A673 (cell line): Measurements from ENCODE around the gene CIITA. TPM values are rescaled to one million over a fixed set of nuclear protein-coding genes. Genes with fewer than 3 reads are reported as not detected.
"Not testable (repeated sequence)": the region's sequence is repeated elsewhere in the genome, so short reads cannot be mapped to it uniquely, and the experiment has no call there.

Source experiments
- Bru-seq: library from RNA; stranded (reverse); fragments of 400-500 nt; gene quantifications from one replicate; lab custom pipeline; 2021; lab: Mats Ljungman, UMichigan
- BruChase-seq, 2 experiments: library from RNA; stranded (reverse); fragments of 400-500 nt; gene quantifications; one replicate each; lab custom pipeline; 2021; lab: Mats Ljungman, UMichigan
- BruUV-seq: library from RNA; stranded (reverse); fragments of 400-500 nt; replicated peaks from 2 replicates; lab custom pipeline; 2021; lab: Mats Ljungman, UMichigan
- CTCF ChIA-PET: fragments of 300-600 bp; sonication (Branson Sonifier 250); formaldehyde crosslinking; loops from one replicate; lab custom pipeline; 2022; ENCODE audit warnings: antibody characterized with exemption; lab: Charles Lee
- POLR2A ChIA-PET: fragments of 300-600 bp; sonication (Branson Sonifier 250); formaldehyde crosslinking; loops from one replicate; lab custom pipeline; 2022; ENCODE audit warnings: antibody characterized with exemption; ENCODE audit not compliant: low non-redundant PET; lab: Charles Lee
- DNase-seq: peaks from one replicate; pipeline ENCODE4 v3.0.0-alpha.2; 2015; ENCODE audit warnings: low spot score
- H3K27ac ChIP-seq: fragments of 200-600 bp; sonication (generic); 2 replicates; pipeline ENCODE4 v1.5.1; 2016; ENCODE audit warnings: mixed run types, low read depth, mild to moderate bottlenecking, mixed read lengths, antibody characterized with exemption, low read length; ENCODE audit not compliant: poor library complexity, severe bottlenecking
- H3K27me3 ChIP-seq: fragments of 200-600 bp; sonication (generic); replicated peaks from 2 replicates; pipeline ENCODE4 v1.6.1; 2017; ENCODE audit warnings: mixed run types, low read depth, mild to moderate bottlenecking, mixed read lengths, antibody characterized with exemption, low read length; ENCODE audit not compliant: insufficient read depth, poor library complexity
- H3K36me3 ChIP-seq: fragments of 200-600 bp; sonication (generic); 2 replicates; pipeline ENCODE4 v1.6.1; 2016; ENCODE audit warnings: mixed run types, mild to moderate bottlenecking, mixed read lengths, antibody characterized with exemption, low read length; ENCODE audit not compliant: insufficient read depth, poor library complexity, severe bottlenecking
- H3K4me1 ChIP-seq: fragments of 200-600 bp; sonication (generic); 2 replicates; pipeline ENCODE4 v1.6.1; 2017; ENCODE audit warnings: mixed run types, mild to moderate bottlenecking, mixed read lengths, antibody characterized with exemption, low read length; ENCODE audit not compliant: insufficient read depth, poor library complexity, severe bottlenecking
- H3K4me3 ChIP-seq: fragments of 200-600 bp; sonication (generic); 2 replicates; pipeline ENCODE4 v1.5.1; 2016; ENCODE audit warnings: low read depth, mixed run types, mild to moderate bottlenecking, mixed read lengths, low read length; ENCODE audit not compliant: poor library complexity, severe bottlenecking
- H3K9me3 ChIP-seq: fragments of 200-600 bp; sonication (generic); 2 replicates; pipeline ENCODE4 v1.6.1; 2016; ENCODE audit warnings: mixed run types, low read depth, mild to moderate bottlenecking, mixed read lengths, antibody characterized with exemption, low read length; ENCODE audit not compliant: poor library complexity, severe bottlenecking
- EZH2 ChIP-seq: fragments of 200-600 bp; sonication (generic); IDR thresholded peaks from 2 replicates; pipeline ENCODE4 v1.6.1; 2017; ENCODE audit warnings: borderline replicate concordance, low read depth, mild to moderate bottlenecking, mixed read lengths, antibody characterized with exemption, low read length; ENCODE audit not compliant: poor library complexity, severe bottlenecking
- intact Hi-C: fragments of 100-400 bp; cut with micrococcal nuclease; formaldehyde crosslinking; loops from one replicate; pipeline ENCODE4 v1.10.0; 2022; ENCODE audit not compliant: unreplicated experiment
- long read RNA-seq: library from polyadenylated mRNA; stranded (forward); transcript quantifications from one replicate; pipeline ENCODE4 v2.0.0, GENCODE V29; 2022
- total RNA-seq: library from RNA; stranded (reverse); gene quantifications from 2 replicates; pipeline ENCODE4 v1.2.3, GENCODE V29; 2021
- TF ChIP-seq, protein P1 (sequence below): fragments of 300-800, 200-600 bp; sonication (generic); conservative IDR thresholded peaks from 2 replicates; pipeline ENCODE4 v1.5.1; 2017; ENCODE audit warnings: low read depth, mild to moderate bottlenecking, antibody characterized with exemption, low read length, moderate library complexity, mixed read lengths

Gene CIITA
- not detected in 2 replicates for total RNA-seq
- Bru-seq, nascent RNA, result not detected
- BruChase-seq, experiment 1, labeled RNA remaining after a 2-hour chase, result not detected
- percentile 1 among the genes with signal in this experiment for BruChase-seq, experiment 2, labeled RNA remaining after a 6-hour chase
- long read RNA-seq, result 0 reads

DNA sequence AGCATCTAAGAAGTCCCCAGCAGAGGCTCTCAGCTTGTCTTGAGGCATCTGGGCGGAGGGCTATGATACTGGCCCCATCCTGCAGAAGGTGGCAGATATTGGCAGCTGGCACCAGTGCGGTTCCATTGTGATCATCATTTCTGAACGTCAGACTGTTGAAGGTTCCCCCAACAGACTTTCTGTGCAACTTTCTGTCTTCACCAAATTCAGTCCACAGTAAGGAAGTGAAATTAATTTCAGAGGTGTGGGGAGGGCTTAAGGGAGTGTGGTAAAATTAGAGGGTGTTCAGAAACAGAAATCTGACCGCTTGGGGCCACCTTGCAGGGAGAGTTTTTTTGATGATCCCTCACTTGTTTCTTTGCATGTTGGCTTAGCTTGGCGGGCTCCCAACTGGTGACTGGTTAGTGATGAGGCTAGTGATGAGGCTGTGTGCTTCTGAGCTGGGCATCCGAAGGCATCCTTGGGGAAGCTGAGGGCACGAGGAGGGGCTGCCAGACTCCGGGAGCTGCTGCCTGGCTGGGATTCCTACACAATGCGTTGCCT lies at the start of gene CIITA:
Gene CIITA, plus strand, starts transcription at position 404 of the 543 bp plus-strand sequence. Its CDS starts 129 bp downstream, at position 533.
- Histone ChIP-seq H3K4me1 (no peaks in the 10 kb centered on the region), H3K4me3 (no peak within 1 kb of the TSS), H3K27ac (no peak within 1 kb of the TSS), H3K9me3 (no peaks in the 10 kb centered on the region), H3K27me3 (peaks cover 93% of the 10 kb centered on the region), H3K36me3 (no peaks in the 10 kb centered on the region)
- peak; percentile 33 for DNase-seq
- BruUV-seq, result no TSS peak
- intact Hi-C loops, result no loop called here
- ChIA-PET CTCF (no interaction called here), POLR2A (no interaction called here)
- no peak for TF ChIP-seq EZH2
- TF ChIP-seq, protein P1, sequence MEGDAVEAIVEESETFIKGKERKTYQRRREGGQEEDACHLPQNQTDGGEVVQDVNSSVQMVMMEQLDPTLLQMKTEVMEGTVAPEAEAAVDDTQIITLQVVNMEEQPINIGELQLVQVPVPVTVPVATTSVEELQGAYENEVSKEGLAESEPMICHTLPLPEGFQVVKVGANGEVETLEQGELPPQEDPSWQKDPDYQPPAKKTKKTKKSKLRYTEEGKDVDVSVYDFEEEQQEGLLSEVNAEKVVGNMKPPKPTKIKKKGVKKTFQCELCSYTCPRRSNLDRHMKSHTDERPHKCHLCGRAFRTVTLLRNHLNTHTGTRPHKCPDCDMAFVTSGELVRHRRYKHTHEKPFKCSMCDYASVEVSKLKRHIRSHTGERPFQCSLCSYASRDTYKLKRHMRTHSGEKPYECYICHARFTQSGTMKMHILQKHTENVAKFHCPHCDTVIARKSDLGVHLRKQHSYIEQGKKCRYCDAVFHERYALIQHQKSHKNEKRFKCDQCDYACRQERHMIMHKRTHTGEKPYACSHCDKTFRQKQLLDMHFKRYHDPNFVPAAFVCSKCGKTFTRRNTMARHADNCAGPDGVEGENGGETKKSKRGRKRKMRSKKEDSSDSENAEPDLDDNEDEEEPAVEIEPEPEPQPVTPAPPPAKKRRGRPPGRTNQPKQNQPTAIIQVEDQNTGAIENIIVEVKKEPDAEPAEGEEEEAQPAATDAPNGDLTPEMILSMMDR, result no peak

DNA sequence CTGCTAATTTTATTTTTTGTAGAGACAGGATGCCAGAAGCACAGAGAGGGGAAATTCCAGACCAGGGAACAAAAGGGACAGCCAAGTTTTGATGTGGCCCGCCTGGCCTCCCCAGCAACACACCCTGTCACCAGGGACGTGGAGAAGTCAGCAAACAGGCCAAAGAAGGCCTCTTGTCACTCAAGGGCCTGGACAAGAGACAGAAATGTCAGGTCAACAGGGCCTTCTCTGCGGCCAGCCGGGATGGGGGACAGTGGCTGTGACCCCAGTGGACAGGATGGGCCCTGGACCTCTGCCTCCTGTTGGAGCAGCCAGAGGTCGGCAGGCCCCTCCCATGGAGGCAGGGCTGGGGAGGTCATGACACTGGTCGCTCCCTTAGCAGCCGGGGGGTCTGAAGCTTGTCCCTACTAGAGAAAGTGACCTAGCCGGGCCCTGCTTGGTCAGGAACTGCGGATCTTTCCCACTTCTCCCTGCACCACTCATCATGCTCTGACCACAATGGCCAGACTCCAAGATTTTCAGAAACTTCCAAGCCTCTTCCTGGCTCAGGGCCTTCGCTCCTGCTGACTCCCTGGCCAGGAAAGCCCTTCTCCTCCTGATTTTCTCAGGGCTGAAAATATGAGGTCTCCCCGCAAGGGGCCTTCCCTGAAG lies 49.2 kb upstream of the CIITA start:
- intact Hi-C loops, result no loop called here
- H3K36me3 ChIP-seq, result no peaks in the 10 kb centered on the region
- H3K4me1 ChIP-seq, result no peaks in the 10 kb centered on the region
- no peak overlapping the region for H3K4me3 ChIP-seq
- POLR2A ChIA-PET, result no interaction called here
- no peak overlapping the region for H3K27ac ChIP-seq
- H3K9me3 ChIP-seq, result no peaks in the 10 kb centered on the region
- DNase-seq, result no peak
- no peaks in the 10 kb centered on the region for H3K27me3 ChIP-seq
- TF ChIP-seq EZH2, result no peak
- TF ChIP-seq, protein P1, result no peak
- no TSS peak for BruUV-seq
- CTCF ChIA-PET, result no interaction called here

GRCh38 chr16:10828851-10829366 lies 48.1 kb upstream of the CIITA start:
- TF ChIP-seq EZH2, result no peak
- TF ChIP-seq, protein P1, result no peak
- CTCF ChIA-PET, result no interaction called here
- Histone ChIP-seq H3K4me1 (no peaks in the 10 kb centered on the region), H3K27ac (no peak overlapping the region), H3K27me3 (no peaks in the 10 kb centered on the region), H3K9me3 (no peaks in the 10 kb centered on the region), H3K36me3 (no peaks in the 10 kb centered on the region), H3K4me3 (no peak overlapping the region)
- intact Hi-C loops, result no loop called here
- BruUV-seq, result no TSS peak
- POLR2A ChIA-PET, result no interaction called here
- DNase-seq, result no peak

DNA sequence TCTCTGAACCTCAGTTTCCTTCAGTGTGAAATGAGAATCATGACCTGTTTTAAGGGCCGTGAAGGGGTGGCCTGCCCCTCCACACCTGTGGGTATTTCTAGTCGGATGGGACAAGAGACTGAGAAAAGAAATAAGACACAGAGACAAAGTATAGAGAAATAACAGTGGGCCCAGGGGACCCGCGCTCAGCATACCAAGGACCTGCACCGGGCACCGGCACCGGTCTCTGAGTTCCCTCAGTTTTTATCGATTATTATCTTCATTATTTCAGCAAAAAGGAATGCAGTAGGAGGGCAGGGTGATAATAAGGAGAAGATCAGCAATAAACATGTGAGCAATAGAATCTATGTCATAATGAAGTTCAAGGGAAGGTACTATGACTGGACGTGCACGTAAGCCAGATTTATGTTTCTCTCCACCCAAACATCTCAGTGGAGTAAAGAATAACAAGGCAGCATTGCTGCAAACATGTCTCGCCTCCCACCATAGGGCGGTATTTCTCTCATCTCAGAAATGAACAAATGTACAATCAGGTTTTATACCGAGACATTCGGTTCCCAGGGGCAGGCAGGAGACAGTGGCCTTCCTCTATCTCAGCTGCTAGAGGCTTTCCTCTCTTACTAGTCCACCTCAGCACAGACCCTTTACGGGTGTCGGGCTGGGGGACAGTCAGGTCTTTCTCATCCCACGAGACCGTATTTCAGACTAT lies 47.5 kb upstream of the CIITA start:
- H3K4me1 ChIP-seq, H3K27me3 ChIP-seq, POLR2A ChIA-PET, DNase-seq, H3K4me3 ChIP-seq, H3K27ac ChIP-seq, CTCF ChIA-PET, intact Hi-C loops, H3K36me3 ChIP-seq, BruUV-seq, H3K9me3 ChIP-seq: not testable (repeated sequence)
